ENCODE data around the gene MRPS5. TPM values are rescaled to one million over a fixed set of nuclear protein-coding genes. Genes with fewer than 3 reads are reported as not detected.

MRPS5 gene
- polyA plus RNA-seq, 2 donors, result 46.5 to 52.9 TPM

DNA sequence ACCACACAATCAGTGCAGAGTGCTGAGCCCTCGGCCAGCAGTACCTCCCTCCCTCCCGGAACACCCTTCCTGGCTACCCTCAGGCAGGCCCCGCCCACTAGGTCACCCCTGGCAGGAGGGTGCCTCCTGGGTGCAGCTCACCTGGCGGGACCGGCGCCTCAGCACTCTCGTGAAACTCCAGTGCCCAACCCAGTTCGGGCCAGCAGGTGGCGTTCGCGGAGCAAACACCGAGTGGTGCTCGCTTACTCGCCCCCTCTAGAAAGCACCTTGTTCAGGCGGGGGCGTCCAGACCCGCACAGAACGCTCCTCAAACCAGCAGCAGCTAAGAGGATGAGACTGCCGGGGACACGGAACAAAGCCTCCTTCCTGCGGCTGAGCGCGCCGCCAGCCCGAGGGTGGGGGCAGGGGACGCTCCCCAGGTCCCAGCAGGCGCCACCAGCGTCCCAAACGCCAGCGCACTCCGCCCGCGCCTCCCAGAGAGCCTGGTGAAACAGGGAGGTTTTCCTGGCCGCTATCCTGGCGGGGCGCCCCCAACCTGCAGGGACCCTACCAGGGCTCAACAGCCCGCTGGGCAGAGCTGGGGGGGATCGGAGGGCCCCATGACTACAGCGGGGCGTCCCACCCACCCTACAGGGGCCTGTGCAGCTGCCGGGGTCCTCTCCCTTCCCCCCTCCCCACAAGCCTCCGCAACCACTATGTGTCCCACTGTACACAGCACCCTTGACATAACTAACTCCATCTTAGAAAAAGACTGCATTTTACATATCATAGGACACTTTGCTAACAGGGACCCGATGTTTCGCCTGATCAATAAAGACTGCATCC lies 44.7 kb downstream of the MRPS5 start:
- peak overlapping the region; percentile 50 to 53 for H3K4me3 ChIP-seq (ENCODE audit: low read depth in 1 of 2, low read length in 2 of 2)
- WGBS, 2 donors, result 8% methylated on average over 44 of the region's 44 CpGs
- H3K36me3 ChIP-seq (ENCODE audit: control insufficient read depth in 2 of 2, insufficient read depth in 2 of 2, low read length in 1 of 2), result no peaks in the 10 kb centered on the region
- H3K27ac ChIP-seq (ENCODE audit: low read depth in 2 of 2, low read length in 1 of 2), result peak overlapping the region in 1 of 2 donors; percentile 59
- no peaks in the 10 kb centered on the region for H3K9me3 ChIP-seq (ENCODE audit: control insufficient read depth in 2 of 2, insufficient read depth in 1 of 2, low read depth in 1 of 2, low read length in 1 of 2)
- H3K4me1 ChIP-seq (ENCODE audit: control insufficient read depth in 2 of 2, insufficient read depth in 2 of 2, low read length in 1 of 2), result peaks cover 2% of the 10 kb centered on the region in 2 donors
- no peaks in the 10 kb centered on the region for H3K27me3 ChIP-seq (ENCODE audit: control insufficient read depth in 1 of 2, insufficient read depth in 2 of 2, low read length in 2 of 2)

DNA sequence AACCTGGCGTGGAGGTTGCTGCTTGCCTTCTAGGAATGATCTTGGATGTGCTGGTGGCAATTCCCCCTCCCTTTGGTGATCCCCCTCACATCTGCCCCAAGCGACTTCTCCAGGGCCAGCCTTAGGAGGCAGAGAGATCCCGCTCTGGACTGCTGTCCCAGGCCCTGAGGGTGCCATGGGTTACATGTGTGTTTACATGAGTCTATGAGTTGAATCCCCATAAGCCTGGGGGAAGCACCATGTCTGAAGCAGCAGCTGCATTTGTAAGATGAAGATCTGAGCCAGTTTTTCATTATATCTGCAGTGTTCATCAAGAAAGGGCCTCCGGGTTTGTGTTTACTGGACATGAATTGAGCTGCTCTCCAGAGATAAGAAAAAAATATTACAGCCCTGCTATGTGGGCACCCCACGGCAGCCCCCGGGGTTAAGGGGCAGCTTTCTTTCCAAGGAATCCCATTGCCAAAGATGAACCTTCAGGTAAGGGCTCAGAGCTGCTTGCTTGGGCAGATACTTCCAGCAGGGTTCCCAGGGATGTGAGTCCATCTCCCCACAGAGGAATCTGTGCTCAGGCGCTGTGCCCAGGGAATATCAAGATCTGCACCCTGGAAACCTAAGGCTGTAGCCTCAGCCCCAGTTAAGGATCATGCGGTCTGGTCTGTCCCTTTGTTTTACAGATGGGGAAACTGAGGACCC lies 46.0 kb downstream of the MRPS5 start:
- H3K27me3 ChIP-seq (ENCODE audit: control insufficient read depth in 1 of 2, insufficient read depth in 2 of 2, low read length in 2 of 2), result no peaks in the 10 kb centered on the region
- 75 to 80% methylated on average over 8 of the region's 8 CpGs for WGBS, 2 donors
- H3K36me3 ChIP-seq (ENCODE audit: control insufficient read depth in 2 of 2, insufficient read depth in 2 of 2, low read length in 1 of 2), result no peaks in the 10 kb centered on the region
- H3K4me1 ChIP-seq (ENCODE audit: control insufficient read depth in 2 of 2, insufficient read depth in 2 of 2, low read length in 1 of 2), result peaks cover 2% of the 10 kb centered on the region in 2 donors
- H3K9me3 ChIP-seq (ENCODE audit: control insufficient read depth in 2 of 2, insufficient read depth in 1 of 2, low read depth in 1 of 2, low read length in 1 of 2), result no peaks in the 10 kb centered on the region
- H3K4me3 ChIP-seq (ENCODE audit: low read depth in 1 of 2, low read length in 2 of 2), result no peak overlapping the region
- H3K27ac ChIP-seq (ENCODE audit: low read depth in 2 of 2, low read length in 1 of 2), result no peak overlapping the region

DNA sequence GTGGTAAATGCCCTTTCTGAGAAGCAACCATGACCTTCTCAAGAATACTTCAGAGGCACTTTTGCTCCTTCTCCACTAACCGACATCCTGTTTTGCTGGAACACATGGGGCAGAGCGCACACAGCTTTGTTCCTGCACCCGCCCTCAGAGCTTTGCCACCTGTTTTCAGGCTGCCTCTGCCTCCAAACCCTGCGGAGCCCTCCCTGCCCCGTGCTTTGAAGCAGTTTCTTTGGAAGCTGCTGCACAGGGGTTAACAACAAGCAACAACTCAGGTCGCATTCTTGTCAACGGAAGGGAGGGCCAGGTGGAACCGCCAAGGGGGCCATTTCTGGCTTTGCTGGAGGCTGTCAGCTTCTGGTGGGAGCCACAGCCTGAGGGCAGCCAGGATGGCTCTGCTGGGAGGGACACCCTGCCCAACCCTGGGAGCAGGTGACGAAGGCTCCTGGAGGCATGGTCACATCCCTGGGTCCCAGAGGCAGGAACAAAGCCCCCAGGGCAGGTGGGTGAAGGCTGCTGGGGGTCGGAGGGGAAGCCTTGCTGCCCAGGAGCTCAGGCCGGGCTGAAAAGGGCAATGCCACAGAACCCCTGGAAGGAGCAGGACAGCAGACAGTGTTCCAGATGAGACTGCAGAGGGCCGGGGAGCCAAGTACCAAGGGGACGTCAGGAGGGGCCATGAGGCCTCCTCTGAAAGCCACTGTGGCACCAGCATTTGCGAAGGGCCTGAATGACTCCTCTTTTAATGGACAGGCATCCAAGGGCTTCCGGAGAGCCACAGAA lies 46.8 kb downstream of the MRPS5 start:
- no peak overlapping the region for H3K4me3 ChIP-seq (ENCODE audit: low read depth in 1 of 2, low read length in 2 of 2)
- peaks cover 2% of the 10 kb centered on the region in 2 donors for H3K4me1 ChIP-seq (ENCODE audit: control insufficient read depth in 2 of 2, insufficient read depth in 2 of 2, low read length in 1 of 2)
- 67 to 70% methylated on average over 15 of the region's 15 CpGs for WGBS, 2 donors
- no peaks in the 10 kb centered on the region for H3K36me3 ChIP-seq (ENCODE audit: control insufficient read depth in 2 of 2, insufficient read depth in 2 of 2, low read length in 1 of 2)
- H3K27me3 ChIP-seq (ENCODE audit: control insufficient read depth in 1 of 2, insufficient read depth in 2 of 2, low read length in 2 of 2), result no peaks in the 10 kb centered on the region
- no peak overlapping the region for H3K27ac ChIP-seq (ENCODE audit: low read depth in 2 of 2, low read length in 1 of 2)
- no peaks in the 10 kb centered on the region for H3K9me3 ChIP-seq (ENCODE audit: control insufficient read depth in 2 of 2, insufficient read depth in 1 of 2, low read depth in 1 of 2, low read length in 1 of 2)

DNA sequence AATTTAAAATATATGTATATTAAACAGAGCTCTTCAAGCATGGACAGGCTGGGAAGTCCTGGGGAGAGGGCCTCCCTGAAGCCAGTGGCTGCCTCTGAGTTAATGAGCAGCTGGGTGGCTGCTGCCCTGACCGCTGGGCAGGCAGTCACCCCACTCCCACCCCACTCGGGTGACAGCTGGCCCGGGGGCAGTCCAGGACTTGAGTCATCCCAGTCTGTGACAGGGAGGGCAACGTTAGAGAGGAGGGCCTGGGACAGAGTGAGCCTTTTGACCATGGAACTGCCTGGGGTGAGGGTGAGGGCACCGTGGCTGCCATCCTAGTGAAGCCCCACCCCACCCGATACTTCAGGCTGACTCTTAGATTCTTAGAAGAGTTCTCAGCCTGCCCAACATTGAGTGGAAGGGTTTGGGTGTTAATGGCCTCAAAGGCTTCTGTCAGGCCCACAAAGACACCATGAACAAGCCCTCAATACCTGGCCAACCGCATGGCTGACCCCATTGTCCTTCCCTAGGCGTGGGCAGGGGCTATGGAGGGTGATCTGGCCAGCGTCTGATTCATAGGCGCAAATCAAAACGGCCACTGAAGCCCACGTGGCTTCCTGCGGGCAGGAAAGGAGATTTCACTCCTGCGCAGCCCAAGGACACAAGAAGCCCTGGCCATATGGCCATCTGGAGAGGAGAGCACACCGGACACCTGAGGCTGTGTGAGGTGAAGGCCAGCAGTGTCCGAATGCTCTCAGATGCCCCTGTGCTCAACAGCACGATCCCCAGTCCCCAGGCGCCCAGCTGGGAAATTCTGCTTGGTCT lies 47.5 kb downstream of the MRPS5 start:
- no peaks in the 10 kb centered on the region for H3K27me3 ChIP-seq (ENCODE audit: control insufficient read depth in 1 of 2, insufficient read depth in 2 of 2, low read length in 2 of 2)

DNA sequence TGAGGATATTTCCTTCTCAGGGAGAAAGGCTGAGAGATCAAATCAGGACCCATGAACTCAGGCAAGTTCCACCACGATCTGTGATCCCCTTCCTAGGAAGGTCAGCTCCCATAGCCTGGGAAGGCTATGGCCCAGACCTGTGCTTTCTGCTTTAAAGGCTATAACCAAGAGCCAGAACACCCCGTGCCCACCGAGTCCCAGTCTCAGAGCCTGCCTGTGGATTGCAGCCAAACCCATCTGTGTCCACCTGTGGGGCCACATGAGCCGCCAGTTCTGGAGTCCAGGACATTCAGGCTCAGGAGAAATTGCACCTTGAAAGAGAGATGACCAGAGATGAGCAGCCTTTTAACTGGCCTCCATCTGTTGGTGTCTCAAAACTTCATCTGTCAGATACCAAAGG lies 49.2 kb downstream of the MRPS5 start:
- Histone ChIP-seq H3K4me1 (ENCODE audit: control insufficient read depth in 2 of 2, insufficient read depth in 2 of 2, low read length in 1 of 2) (peaks cover 2% of the 10 kb centered on the region in 2 donors), H3K4me3 (ENCODE audit: low read depth in 1 of 2, low read length in 2 of 2) (no peak overlapping the region), H3K27ac (ENCODE audit: low read depth in 2 of 2, low read length in 1 of 2) (no peak overlapping the region), H3K9me3 (ENCODE audit: control insufficient read depth in 2 of 2, insufficient read depth in 1 of 2, low read depth in 1 of 2, low read length in 1 of 2) (no peaks in the 10 kb centered on the region), H3K36me3 (ENCODE audit: control insufficient read depth in 2 of 2, insufficient read depth in 2 of 2, low read length in 1 of 2) (no peaks in the 10 kb centered on the region), H3K27me3 (ENCODE audit: control insufficient read depth in 1 of 2, insufficient read depth in 2 of 2, low read length in 2 of 2) (no peaks in the 10 kb centered on the region)
- WGBS, 2 donors, result 80 to 84% methylated on average over 4 of the region's 4 CpGs

More for the DNA sequence above, 47.5 kb downstream of the MRPS5 start:
- 76 to 80% methylated on average over 18 of the region's 18 CpGs for WGBS, 2 donors
- Histone ChIP-seq H3K4me3 (ENCODE audit: low read depth in 1 of 2, low read length in 2 of 2) (no peak overlapping the region), H3K4me1 (ENCODE audit: control insufficient read depth in 2 of 2, insufficient read depth in 2 of 2, low read length in 1 of 2) (peaks cover 2% of the 10 kb centered on the region in 2 donors), H3K9me3 (ENCODE audit: control insufficient read depth in 2 of 2, insufficient read depth in 1 of 2, low read depth in 1 of 2, low read length in 1 of 2) (no peaks in the 10 kb centered on the region), H3K27ac (ENCODE audit: low read depth in 2 of 2, low read length in 1 of 2) (no peak overlapping the region), H3K36me3 (ENCODE audit: control insufficient read depth in 2 of 2, insufficient read depth in 2 of 2, low read length in 1 of 2) (no peaks in the 10 kb centered on the region)

DNA sequence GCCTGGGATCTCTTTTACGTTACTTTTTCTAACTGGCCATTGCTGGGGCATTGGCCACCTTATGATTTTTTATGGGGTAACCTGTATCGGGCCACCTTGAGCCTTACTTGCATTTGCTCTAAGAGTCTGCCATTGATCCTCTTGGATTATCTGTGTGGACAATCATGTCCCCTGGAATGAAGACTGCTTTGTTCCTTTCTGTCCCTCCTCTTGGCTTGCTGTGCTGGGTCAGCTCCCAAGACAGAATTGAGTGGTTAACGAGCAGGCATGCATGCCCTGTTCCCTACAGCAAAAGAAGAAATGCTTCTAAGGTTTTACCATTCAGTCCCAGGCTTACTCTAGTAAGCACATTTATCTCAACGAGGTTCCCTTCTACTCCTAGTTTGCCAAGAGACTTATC lies 49.8 kb downstream of the MRPS5 start:
- no peaks in the 10 kb centered on the region for H3K27me3 ChIP-seq (ENCODE audit: control insufficient read depth in 1 of 2, insufficient read depth in 2 of 2, low read length in 2 of 2)
- H3K27ac ChIP-seq (ENCODE audit: low read depth in 2 of 2, low read length in 1 of 2), result no peak overlapping the region
- H3K4me1 ChIP-seq (ENCODE audit: control insufficient read depth in 2 of 2, insufficient read depth in 2 of 2, low read length in 1 of 2), result peaks cover 0 to 2% of the 10 kb centered on the region in 2 donors
- WGBS, 2 donors, result 77 to 85% methylated on average over 4 of the region's 4 CpGs
- H3K9me3 ChIP-seq (ENCODE audit: control insufficient read depth in 2 of 2, insufficient read depth in 1 of 2, low read depth in 1 of 2, low read length in 1 of 2), result no peaks in the 10 kb centered on the region
- no peak overlapping the region for H3K4me3 ChIP-seq (ENCODE audit: low read depth in 1 of 2, low read length in 2 of 2)
- H3K36me3 ChIP-seq (ENCODE audit: control insufficient read depth in 2 of 2, insufficient read depth in 2 of 2, low read length in 1 of 2), result no peaks in the 10 kb centered on the region

DNA sequence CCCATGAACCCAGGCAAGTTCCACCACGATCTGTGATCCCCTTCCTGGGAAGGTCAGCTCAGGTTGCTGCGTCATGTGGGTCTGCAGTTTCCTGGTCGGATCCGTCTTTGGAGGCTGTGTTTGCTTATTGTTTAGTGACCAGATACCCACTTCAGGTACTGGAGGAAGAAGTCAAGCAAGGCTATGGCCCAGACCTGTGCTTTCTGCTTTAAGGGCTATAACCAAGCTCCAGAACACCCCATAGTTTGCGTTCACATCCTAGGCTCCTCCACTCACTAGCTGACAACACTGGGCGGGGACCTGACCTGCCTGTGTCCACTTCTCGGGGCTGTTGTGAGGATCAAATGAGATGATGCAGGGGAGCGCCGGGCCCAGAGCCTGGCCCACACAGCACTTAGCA lies 52.1 kb downstream of the MRPS5 start:
- no peaks in the 10 kb centered on the region for H3K9me3 ChIP-seq (ENCODE audit: control insufficient read depth in 2 of 2, insufficient read depth in 1 of 2, low read depth in 1 of 2, low read length in 1 of 2)
- H3K27ac ChIP-seq (ENCODE audit: low read depth in 2 of 2, low read length in 1 of 2), result no peak overlapping the region
- no peak overlapping the region for H3K4me3 ChIP-seq (ENCODE audit: low read depth in 1 of 2, low read length in 2 of 2)
- no peaks in the 10 kb centered on the region for H3K36me3 ChIP-seq (ENCODE audit: control insufficient read depth in 2 of 2, insufficient read depth in 2 of 2, low read length in 1 of 2)
- WGBS, 2 donors, result 77 to 80% methylated on average over 9 of the region's 9 CpGs
- H3K27me3 ChIP-seq (ENCODE audit: control insufficient read depth in 1 of 2, insufficient read depth in 2 of 2, low read length in 2 of 2), result no peaks in the 10 kb centered on the region
- no peaks in the 10 kb centered on the region for H3K4me1 ChIP-seq (ENCODE audit: control insufficient read depth in 2 of 2, insufficient read depth in 2 of 2, low read length in 1 of 2)

DNA sequence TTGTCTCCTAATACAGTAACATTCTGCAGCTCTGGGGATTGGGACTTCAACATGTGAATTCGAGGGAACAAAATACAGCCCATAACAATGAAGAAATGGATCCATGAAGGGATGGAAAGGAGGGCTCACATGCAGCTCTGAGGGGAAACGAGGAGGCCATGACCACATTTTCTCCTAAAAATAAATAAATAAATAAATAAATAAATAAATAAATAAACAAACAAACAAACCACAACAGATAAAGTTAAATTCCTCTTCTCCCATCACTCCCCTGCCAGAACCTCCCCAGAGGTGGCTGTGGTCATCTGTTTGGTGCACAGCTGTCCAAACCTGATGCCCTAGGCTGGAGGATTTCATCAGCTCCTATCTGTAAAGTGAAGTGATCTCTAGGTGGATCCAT lies 53.4 kb downstream of the MRPS5 start:
- Histone ChIP-seq H3K4me3 (ENCODE audit: low read depth in 1 of 2, low read length in 2 of 2) (no peak overlapping the region), H3K9me3 (ENCODE audit: control insufficient read depth in 2 of 2, insufficient read depth in 1 of 2, low read depth in 1 of 2, low read length in 1 of 2) (no peaks in the 10 kb centered on the region), H3K27ac (ENCODE audit: low read depth in 2 of 2, low read length in 1 of 2) (no peak overlapping the region), H3K4me1 (ENCODE audit: control insufficient read depth in 2 of 2, insufficient read depth in 2 of 2, low read length in 1 of 2) (peaks cover 0 to 2% of the 10 kb centered on the region in 2 donors), H3K27me3 (ENCODE audit: control insufficient read depth in 1 of 2, insufficient read depth in 2 of 2, low read length in 2 of 2) (no peaks in the 10 kb centered on the region), H3K36me3 (ENCODE audit: control insufficient read depth in 2 of 2, insufficient read depth in 2 of 2, low read length in 1 of 2) (no peaks in the 10 kb centered on the region)
- WGBS, 2 donors, result 80 to 82% methylated on average over 2 of the region's 2 CpGs
